ENCODE data around the gene AGAP1. TPM values are rescaled to one million over a fixed set of nuclear protein-coding genes. Genes with fewer than 3 reads are reported as not detected.

The AGAP1 gene
- total RNA-seq, 6 experiments from 2014 or later, result 14.1 to 16.0 (median 15.1) TPM

GRCh38 chr2:235734168-235734567 is 240.3 kb downstream of the AGAP1 start:
- no peak for TF ChIP-seq CTCF (IDR thresholded peaks at IDR 0.05)
- H3K4me1 Mint-ChIP-seq (ENCODE audit: low read depth), result no peaks in the 10 kb centered on the region
- H3K36me3 Mint-ChIP-seq (ENCODE audit: low read depth), result no peaks in the 10 kb centered on the region; the same call in 1 of the 2 replicates
- H3K27me3 Mint-ChIP-seq (ENCODE audit: insufficient read depth), result peaks cover 2% of the 10 kb centered on the region; the same call in 1 of the 2 replicates
- DNase-seq, result no peak
- no peaks in the 10 kb centered on the region for H3K9me3 Mint-ChIP-seq
- H3K4me3 Mint-ChIP-seq, result no peak overlapping the region
- H3K27ac Mint-ChIP-seq, result no peak overlapping the region

GRCh38 chr2:235734688-235735231 is 240.9 kb downstream of the AGAP1 start:
- H3K27ac Mint-ChIP-seq, result no peak overlapping the region
- no peak for DNase-seq
- no peaks in the 10 kb centered on the region for H3K9me3 Mint-ChIP-seq
- no peaks in the 10 kb centered on the region; the same call in 1 of the 2 replicates for H3K36me3 Mint-ChIP-seq (ENCODE audit: low read depth)
- H3K4me3 Mint-ChIP-seq, result no peak overlapping the region
- no peaks in the 10 kb centered on the region for H3K4me1 Mint-ChIP-seq (ENCODE audit: low read depth)
- H3K27me3 Mint-ChIP-seq (ENCODE audit: insufficient read depth), result peaks cover 2% of the 10 kb centered on the region; the same call in 1 of the 2 replicates
- TF ChIP-seq CTCF (IDR thresholded peaks at IDR 0.05), result no peak

- Mint-ChIP-seq H3K27me3 (ENCODE audit: insufficient read depth) (peaks cover 2% of the 10 kb centered on the region; the same call in 1 of the 2 replicates), H3K27ac (no peak overlapping the region), H3K4me3 (no peak overlapping the region), H3K36me3 (ENCODE audit: low read depth) (no peaks in the 10 kb centered on the region; the same call in 1 of the 2 replicates), H3K9me3 (no peaks in the 10 kb centered on the region), H3K4me1 (ENCODE audit: low read depth) (no peaks in the 10 kb centered on the region)
- no peak for TF ChIP-seq CTCF (IDR thresholded peaks at IDR 0.05)
- no peak for DNase-seq
Measured at GRCh38 chr2:235737396-235737795, 243.6 kb downstream of the AGAP1 start.

- H3K27ac Mint-ChIP-seq, result no peak overlapping the region
- H3K36me3 Mint-ChIP-seq (ENCODE audit: low read depth), result no peaks in the 10 kb centered on the region
- peaks cover 2% of the 10 kb centered on the region; the same call in 1 of the 2 replicates for H3K27me3 Mint-ChIP-seq (ENCODE audit: insufficient read depth)
- no peak for DNase-seq
- TF ChIP-seq CTCF (IDR thresholded peaks at IDR 0.05), result no peak
- no peaks in the 10 kb centered on the region for H3K9me3 Mint-ChIP-seq
- no peak overlapping the region for H3K4me3 Mint-ChIP-seq
- no peaks in the 10 kb centered on the region for H3K4me1 Mint-ChIP-seq (ENCODE audit: low read depth)
Measured at GRCh38 chr2:235737840-235738239, 244.0 kb downstream of the AGAP1 start.

GRCh38 chr2:235739704-235740415 is 246.0 kb downstream of the AGAP1 start:
- no peak for DNase-seq
- Mint-ChIP-seq H3K4me3 (no peak overlapping the region), H3K27ac (no peak overlapping the region; the same call in 1 of the 2 replicates), H3K27me3 (ENCODE audit: insufficient read depth) (0 out of 2 replicates have a peak, but pooled peaks cover 2% of the 10 kb centered on the region), H3K36me3 (ENCODE audit: low read depth) (no peaks in the 10 kb centered on the region), H3K9me3 (no peaks in the 10 kb centered on the region), H3K4me1 (ENCODE audit: low read depth) (no peaks in the 10 kb centered on the region)
- TF ChIP-seq CTCF (IDR thresholded peaks at IDR 0.05), result no peak

All from HFFc6 (cell line).